HFFc6 (cell line): ENCODE data around the gene TOP1. TPM values are rescaled to one million over a fixed set of nuclear protein-coding genes. Genes with fewer than 3 reads are reported as not detected.

Experiments used
- DNase-seq: peaks from one replicate; pipeline ENCODE4 v3.0.0-alpha.2; 2018
- H3K27ac Mint-ChIP-seq: 2 replicates; pipeline ENCODE4 v1.8.0; 2020; ENCODE audit warnings: mild to moderate bottlenecking, mixed read lengths
- H3K27me3 Mint-ChIP-seq: 2 replicates; pipeline ENCODE4 v1.8.0; 2021; ENCODE audit warnings: mild to moderate bottlenecking, moderate library complexity, mixed read lengths; ENCODE audit not compliant: insufficient read depth
- H3K36me3 Mint-ChIP-seq: 2 replicates; pipeline ENCODE4 v1.8.0; 2021; ENCODE audit warnings: low read depth, mixed read lengths
- H3K4me1 Mint-ChIP-seq: 2 replicates; pipeline ENCODE4 v1.8.0; 2020; ENCODE audit warnings: low read depth, mixed read lengths
- H3K4me3 Mint-ChIP-seq: 2 replicates; pipeline ENCODE4 v1.8.0; 2020; ENCODE audit warnings: mild to moderate bottlenecking, moderate library complexity, mixed read lengths
- H3K9me3 Mint-ChIP-seq: 2 replicates; pipeline ENCODE4 v1.8.0; 2020; ENCODE audit warnings: mild to moderate bottlenecking, mixed read lengths
- total RNA-seq, 6 experiments: library from RNA; stranded (reverse); fragmentation: NEBNext Ultra II Directional; extraction: Animal tissue kit (Norgen Biotek cat#: 25700); gene quantifications; 2 replicates in 1 of 6; 3 replicates in 5 of 6; pipeline ENCODE4 v1.2.3, GENCODE V29; 2021
- TF ChIP-seq, protein P1 (sequence below): fragments of 200-600 bp; sonication (generic); IDR thresholded peaks from 2 replicates; pipeline ENCODE4 v1.5.0; 2021; ENCODE audit warnings: antibody characterized with exemption, mild to moderate bottlenecking

Gene TOP1
- total RNA-seq, 6 experiments from 2014 or later: 62.1 to 77.0 (median 73.0) TPM

GRCh38 chr20:41140226-41141133, 111.9 kb downstream of the TOP1 start:
- Mint-ChIP-seq H3K4me1 (peaks cover 59% of the 10 kb centered on the region), H3K27ac (peak overlapping the region; percentile 4), H3K4me3 (peak overlapping the region; percentile 19; the same call in 1 of the 2 replicates), H3K36me3 (no peaks in the 10 kb centered on the region; the same call in 1 of the 2 replicates), H3K9me3 (no peaks in the 10 kb centered on the region), H3K27me3 (peaks cover 2% of the 10 kb centered on the region; the same call in 1 of the 2 replicates)
- TF ChIP-seq, protein P1, sequence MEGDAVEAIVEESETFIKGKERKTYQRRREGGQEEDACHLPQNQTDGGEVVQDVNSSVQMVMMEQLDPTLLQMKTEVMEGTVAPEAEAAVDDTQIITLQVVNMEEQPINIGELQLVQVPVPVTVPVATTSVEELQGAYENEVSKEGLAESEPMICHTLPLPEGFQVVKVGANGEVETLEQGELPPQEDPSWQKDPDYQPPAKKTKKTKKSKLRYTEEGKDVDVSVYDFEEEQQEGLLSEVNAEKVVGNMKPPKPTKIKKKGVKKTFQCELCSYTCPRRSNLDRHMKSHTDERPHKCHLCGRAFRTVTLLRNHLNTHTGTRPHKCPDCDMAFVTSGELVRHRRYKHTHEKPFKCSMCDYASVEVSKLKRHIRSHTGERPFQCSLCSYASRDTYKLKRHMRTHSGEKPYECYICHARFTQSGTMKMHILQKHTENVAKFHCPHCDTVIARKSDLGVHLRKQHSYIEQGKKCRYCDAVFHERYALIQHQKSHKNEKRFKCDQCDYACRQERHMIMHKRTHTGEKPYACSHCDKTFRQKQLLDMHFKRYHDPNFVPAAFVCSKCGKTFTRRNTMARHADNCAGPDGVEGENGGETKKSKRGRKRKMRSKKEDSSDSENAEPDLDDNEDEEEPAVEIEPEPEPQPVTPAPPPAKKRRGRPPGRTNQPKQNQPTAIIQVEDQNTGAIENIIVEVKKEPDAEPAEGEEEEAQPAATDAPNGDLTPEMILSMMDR: no peak
- DNase-seq: no peak

DNA sequence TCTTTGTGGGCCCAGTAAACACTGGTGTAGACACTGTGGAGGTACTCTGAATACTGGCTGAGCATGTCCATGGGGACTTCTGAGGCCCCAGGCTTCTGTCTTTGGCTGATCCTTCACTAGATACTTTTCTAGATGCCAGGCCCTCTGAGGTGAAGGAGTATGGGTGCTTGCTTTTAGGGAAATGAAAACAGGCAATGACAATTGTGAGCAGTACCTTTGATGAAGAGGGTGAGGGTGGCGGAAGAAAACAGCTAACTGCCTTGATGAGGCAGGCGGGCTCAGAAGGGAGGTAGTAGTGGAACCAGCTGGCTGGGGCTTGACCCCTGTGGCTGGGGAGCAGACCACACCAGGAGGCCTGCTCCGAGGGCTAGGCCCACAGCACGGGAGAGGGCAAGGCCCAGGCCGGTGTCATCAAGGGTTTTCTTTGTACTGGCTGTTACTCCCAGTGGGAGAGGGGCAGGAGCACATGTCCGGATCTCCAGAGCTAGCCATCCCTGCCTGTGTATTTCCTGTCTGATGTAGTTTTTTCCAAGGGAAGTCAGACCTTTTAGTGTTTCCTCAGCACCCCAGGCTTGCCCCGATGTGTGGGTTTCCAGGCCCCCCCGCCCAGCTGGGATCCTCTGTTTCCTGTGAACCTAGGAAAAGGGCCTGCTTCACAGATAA, 112.7 kb downstream of the TOP1 start:
- Mint-ChIP-seq H3K36me3 (no peaks in the 10 kb centered on the region; the same call in 1 of the 2 replicates), H3K4me3 (no peak overlapping the region), H3K27me3 (peaks cover 3% of the 10 kb centered on the region; the same call in 1 of the 2 replicates), H3K9me3 (no peaks in the 10 kb centered on the region), H3K27ac (peak overlapping the region; percentile 4), H3K4me1 (peaks cover 53% of the 10 kb centered on the region)
- DNase-seq: no peak
- TF ChIP-seq, protein P1: no peak

DNA sequence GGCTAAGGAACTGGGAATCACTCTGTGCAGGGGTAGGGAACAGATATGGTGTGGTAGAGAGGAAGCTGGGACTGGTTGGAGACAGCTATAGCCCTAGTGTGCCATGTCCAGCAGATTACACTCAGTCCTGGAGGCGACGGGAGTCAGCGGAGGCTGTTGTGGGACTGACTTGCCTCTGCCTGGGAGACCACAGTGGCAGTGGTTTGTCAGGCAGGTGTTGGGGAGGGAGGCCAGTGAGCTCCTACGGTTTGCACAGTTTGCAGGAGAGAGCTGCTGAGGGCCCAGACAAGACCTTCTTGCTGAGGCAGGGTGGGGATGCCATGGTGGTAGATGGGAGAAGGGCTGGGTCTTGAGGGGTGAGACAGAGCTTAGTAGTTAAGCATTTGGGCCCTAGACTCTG, 113.6 kb downstream of the TOP1 start:
- no peak for DNase-seq
- Mint-ChIP-seq H3K4me1 (peaks cover 58% of the 10 kb centered on the region), H3K9me3 (no peaks in the 10 kb centered on the region), H3K4me3 (no peak overlapping the region), H3K27ac (no peak overlapping the region), H3K27me3 (peaks cover 6% of the 10 kb centered on the region; the same call in 1 of the 2 replicates), H3K36me3 (no peaks in the 10 kb centered on the region; the same call in 1 of the 2 replicates)
- TF ChIP-seq, protein P1: no peak

- no peak overlapping the region for H3K4me3 Mint-ChIP-seq
Observed at GRCh38 chr20:41142919-41143318, 114.3 kb downstream of the TOP1 start.

GRCh38 chr20:41143354-41143753, 114.7 kb downstream of the TOP1 start:
- TF ChIP-seq, protein P1: no peak
- no peaks in the 10 kb centered on the region; the same call in 1 of the 2 replicates for H3K36me3 Mint-ChIP-seq
- no peaks in the 10 kb centered on the region for H3K9me3 Mint-ChIP-seq
- DNase-seq: no peak
- H3K27me3 Mint-ChIP-seq: peaks cover 6% of the 10 kb centered on the region; the same call in 1 of the 2 replicates
- no peak overlapping the region for H3K4me3 Mint-ChIP-seq
- peaks cover 60% of the 10 kb centered on the region for H3K4me1 Mint-ChIP-seq
- H3K27ac Mint-ChIP-seq: no peak overlapping the region

More at GRCh38 chr20:41142919-41143318, 114.3 kb downstream of the TOP1 start:
- Mint-ChIP-seq H3K36me3 (no peaks in the 10 kb centered on the region; the same call in 1 of the 2 replicates), H3K9me3 (no peaks in the 10 kb centered on the region), H3K4me1 (peaks cover 60% of the 10 kb centered on the region), H3K27ac (no peak overlapping the region), H3K27me3 (peaks cover 6% of the 10 kb centered on the region; the same call in 1 of the 2 replicates)
- TF ChIP-seq, protein P1: no peak
- no peak for DNase-seq
